ENCODE data around the gene DPF3. TPM values are rescaled to one million over a fixed set of nuclear protein-coding genes. Genes with fewer than 3 reads are reported as not detected.

DPF3 gene
- total RNA-seq = 1.3 TPM in 2 replicates
- long read RNA-seq = 0 reads

DNA sequence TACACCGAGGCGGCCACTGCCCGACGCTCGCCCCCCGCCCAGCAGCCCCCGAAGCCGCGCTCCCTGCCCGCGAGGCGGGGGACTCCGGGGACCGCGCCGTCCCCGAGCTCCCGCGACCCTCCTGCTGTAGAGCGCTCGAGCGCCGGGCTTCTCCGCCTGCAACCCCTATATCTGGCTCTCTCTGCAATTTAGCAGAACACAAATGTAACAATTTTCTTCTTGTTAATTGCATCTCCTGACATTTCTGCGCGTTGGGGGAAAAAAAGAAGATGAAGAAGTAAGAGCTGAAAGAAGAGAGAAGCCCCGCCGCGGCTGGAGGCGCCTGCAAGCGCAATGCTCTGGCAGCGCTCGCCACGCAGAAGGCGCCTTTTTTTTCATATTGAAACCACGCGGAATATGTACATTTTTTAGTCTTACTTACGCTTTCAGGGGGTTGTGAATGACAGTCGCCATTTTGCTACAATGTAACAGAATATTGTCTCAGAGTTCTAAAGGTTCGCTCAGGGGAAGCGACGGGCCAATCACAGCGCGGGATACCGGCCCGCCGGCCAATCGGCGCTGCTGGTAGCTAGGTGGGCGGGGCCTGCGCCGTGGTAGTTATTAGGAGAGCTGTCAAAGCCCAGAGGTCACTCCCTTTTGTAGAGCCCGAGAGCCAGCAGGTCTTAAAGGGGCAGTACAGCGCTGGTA lies at the start of gene DPF3:
Gene DPF3 (minus strand): TSS at position 466 of the 687 bp plus-strand sequence. CDS start 13 bp downstream, at position 453.
- TF ChIP-seq, protein P1, sequence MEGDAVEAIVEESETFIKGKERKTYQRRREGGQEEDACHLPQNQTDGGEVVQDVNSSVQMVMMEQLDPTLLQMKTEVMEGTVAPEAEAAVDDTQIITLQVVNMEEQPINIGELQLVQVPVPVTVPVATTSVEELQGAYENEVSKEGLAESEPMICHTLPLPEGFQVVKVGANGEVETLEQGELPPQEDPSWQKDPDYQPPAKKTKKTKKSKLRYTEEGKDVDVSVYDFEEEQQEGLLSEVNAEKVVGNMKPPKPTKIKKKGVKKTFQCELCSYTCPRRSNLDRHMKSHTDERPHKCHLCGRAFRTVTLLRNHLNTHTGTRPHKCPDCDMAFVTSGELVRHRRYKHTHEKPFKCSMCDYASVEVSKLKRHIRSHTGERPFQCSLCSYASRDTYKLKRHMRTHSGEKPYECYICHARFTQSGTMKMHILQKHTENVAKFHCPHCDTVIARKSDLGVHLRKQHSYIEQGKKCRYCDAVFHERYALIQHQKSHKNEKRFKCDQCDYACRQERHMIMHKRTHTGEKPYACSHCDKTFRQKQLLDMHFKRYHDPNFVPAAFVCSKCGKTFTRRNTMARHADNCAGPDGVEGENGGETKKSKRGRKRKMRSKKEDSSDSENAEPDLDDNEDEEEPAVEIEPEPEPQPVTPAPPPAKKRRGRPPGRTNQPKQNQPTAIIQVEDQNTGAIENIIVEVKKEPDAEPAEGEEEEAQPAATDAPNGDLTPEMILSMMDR (conservative IDR thresholded peaks at IDR 0.05) = no peak
- Mint-ChIP-seq H3K36me3 (ENCODE audit: low read depth) (no peaks in the 10 kb centered on the region), H3K27ac (ENCODE audit: unreplicated experiment) (no peak within 1 kb of the TSS), H3K4me3 (peak within 1 kb of the TSS; percentile 96), H3K27me3 (ENCODE audit: low read depth) (peaks cover 77% of the 10 kb centered on the region), H3K9me3 (no peaks in the 10 kb centered on the region), H3K4me1 (peaks cover 37% of the 10 kb centered on the region)
- peak; percentile 92 for DNase-seq (ENCODE audit: low read depth, low spot score)

DNA sequence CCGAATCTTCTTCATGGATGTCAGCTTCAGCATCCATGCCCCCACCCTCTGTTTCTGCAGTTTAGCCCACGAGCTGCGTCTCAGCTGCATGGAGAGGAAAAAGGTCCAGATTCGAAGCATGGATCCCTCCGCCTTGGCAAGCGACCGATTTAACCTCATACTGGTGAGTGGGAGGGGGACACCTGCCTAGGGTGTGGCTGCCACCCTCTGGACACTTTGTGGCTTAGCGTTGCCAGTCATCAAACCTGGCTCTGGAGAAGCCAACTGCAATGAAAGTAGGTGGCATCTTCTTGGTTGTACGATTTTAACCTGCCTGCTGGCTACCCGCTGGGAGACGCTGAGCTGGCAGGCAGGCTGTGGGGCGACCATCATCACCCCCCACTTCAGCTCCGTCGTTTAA lies 49.0 kb upstream of the DPF3 start:
- Mint-ChIP-seq H3K27me3 (ENCODE audit: low read depth) (no peaks in the 10 kb centered on the region), H3K27ac (ENCODE audit: unreplicated experiment) (no peak overlapping the region), H3K9me3 (no peaks in the 10 kb centered on the region), H3K4me3 (no peak overlapping the region), H3K36me3 (ENCODE audit: low read depth) (peaks cover 5% of the 10 kb centered on the region), H3K4me1 (peaks cover 8% of the 10 kb centered on the region)
- TF ChIP-seq, protein P1 (conservative IDR thresholded peaks at IDR 0.05) = no peak
- no peak for DNase-seq (ENCODE audit: low read depth, low spot score)

DNA sequence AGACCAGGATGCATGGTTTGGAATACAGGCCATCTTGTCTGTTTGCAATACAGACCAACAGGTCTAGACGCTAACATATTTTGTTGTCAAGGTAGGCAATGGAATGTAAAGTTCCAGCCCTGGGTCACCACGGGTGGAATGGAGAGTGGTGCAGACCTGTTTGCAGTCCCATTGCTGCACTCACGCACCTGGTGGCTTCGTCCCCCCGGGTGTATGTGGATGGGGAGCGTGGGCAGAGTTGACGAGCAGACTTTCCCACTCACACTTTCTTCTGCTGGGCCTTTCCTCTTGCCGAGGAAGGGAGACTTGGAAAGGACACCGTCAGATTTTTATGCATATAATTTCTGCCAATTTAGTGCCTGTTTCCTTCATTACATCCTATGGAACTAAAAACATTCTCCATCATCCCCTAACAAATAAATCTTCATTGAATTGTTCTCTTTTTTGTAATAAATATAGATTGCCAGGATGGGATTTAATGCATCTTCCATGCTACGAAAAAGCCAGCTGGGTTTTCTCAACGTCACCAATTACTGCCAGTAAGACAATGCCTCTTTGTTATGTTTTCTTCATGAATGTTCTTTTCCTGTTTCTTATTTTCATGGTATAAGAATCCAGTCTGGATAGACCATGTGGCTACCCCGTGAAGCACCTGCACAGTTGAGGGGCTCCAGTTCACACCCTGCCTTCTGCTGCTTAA lies 47.5 kb upstream of the DPF3 start:
- TF ChIP-seq, protein P1 (conservative IDR thresholded peaks at IDR 0.05) = no peak
- Mint-ChIP-seq H3K27ac (ENCODE audit: unreplicated experiment) (peak overlapping the region; percentile 74), H3K4me3 (no peak overlapping the region), H3K9me3 (no peaks in the 10 kb centered on the region), H3K4me1 (peaks cover 8% of the 10 kb centered on the region), H3K36me3 (ENCODE audit: low read depth) (peaks cover 5% of the 10 kb centered on the region), H3K27me3 (ENCODE audit: low read depth) (no peaks in the 10 kb centered on the region)
- DNase-seq (ENCODE audit: low read depth, low spot score) = no peak

DNA sequence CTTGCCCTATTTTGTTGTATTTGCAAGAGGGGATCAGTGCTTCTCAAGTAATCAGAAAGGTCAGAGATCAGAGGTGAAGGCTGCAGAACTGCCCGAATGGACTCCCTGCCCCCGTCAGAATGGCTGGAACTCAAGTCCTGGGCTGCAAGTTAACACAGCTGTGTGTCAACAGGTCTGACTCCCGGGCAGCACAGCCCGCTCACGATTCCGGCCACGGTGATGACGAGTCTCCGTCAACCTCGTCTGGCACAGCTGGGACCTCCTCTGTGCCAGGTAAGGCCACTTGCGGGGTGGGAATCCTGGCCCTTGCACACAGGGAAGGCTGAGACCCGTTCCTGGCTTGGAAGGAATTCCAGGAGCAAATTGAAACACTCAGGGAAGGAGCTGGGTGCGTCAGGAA lies 45.7 kb upstream of the DPF3 start:
- peaks cover 5% of the 10 kb centered on the region for H3K36me3 Mint-ChIP-seq (ENCODE audit: low read depth)
- H3K9me3 Mint-ChIP-seq = no peaks in the 10 kb centered on the region
- H3K27me3 Mint-ChIP-seq (ENCODE audit: low read depth) = no peaks in the 10 kb centered on the region
- H3K4me1 Mint-ChIP-seq = peaks cover 8% of the 10 kb centered on the region
- no peak for DNase-seq (ENCODE audit: low read depth, low spot score)
- no peak overlapping the region for H3K27ac Mint-ChIP-seq (ENCODE audit: unreplicated experiment)
- TF ChIP-seq, protein P1 (conservative IDR thresholded peaks at IDR 0.05) = no peak
- no peak overlapping the region for H3K4me3 Mint-ChIP-seq

DNA sequence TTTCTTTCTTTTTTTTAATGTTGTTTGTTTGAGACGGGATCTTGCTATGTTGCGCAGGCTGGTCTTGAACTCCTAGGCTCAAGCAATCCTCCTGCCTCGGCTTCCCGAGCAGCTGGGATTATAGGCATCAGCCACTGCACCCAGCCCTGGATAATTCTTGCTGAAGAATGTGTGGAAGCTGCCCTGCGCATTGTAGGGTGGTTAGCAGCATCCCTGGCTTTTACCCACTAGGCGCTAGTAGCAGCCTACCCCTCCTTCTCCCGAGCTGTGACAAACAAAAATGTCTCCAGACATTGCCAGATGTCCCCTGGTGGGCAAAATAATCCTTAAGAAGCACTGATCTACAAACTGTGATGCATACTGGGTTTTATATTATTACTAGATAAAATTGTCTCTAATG lies 39.0 kb upstream of the DPF3 start:
- TF ChIP-seq, protein P1 (conservative IDR thresholded peaks at IDR 0.05) = no peak
- H3K27me3 Mint-ChIP-seq (ENCODE audit: low read depth) = no peaks in the 10 kb centered on the region
- H3K9me3 Mint-ChIP-seq = no peaks in the 10 kb centered on the region
- H3K4me1 Mint-ChIP-seq = no peaks in the 10 kb centered on the region
- no peak overlapping the region for H3K27ac Mint-ChIP-seq (ENCODE audit: unreplicated experiment)
- DNase-seq (ENCODE audit: low read depth, low spot score) = no peak
- no peaks in the 10 kb centered on the region for H3K36me3 Mint-ChIP-seq (ENCODE audit: low read depth)
- H3K4me3 Mint-ChIP-seq = no peak overlapping the region
